Keratinocyte (primary cell): ENCODE measurements around the gene RAET1G. TPM values are rescaled to one million over a fixed set of nuclear protein-coding genes. Genes with fewer than 3 reads are reported as not detected.
A peak's percentile ranks its signal among the peaks of the same experiment; 100 is the strongest.
"Not testable (repeated sequence)": the region's sequence is repeated elsewhere in the genome, so short reads cannot be mapped to it uniquely, and the experiment has no call there.

ENCODE experiments used
- DNase-seq: peaks from one replicate; pipeline ENCODE4 v3.0.0-alpha.2; 2011; ENCODE audit warnings: low read depth, missing footprints, low spot score
- FAIRE-seq: peaks from 2 replicates; lab custom pipeline; 2011; peaks lifted over from hg19 to GRCh38; lab: Jason Lieb, UNC
- H2AFZ ChIP-seq: 2 replicates; pipeline ENCODE4 v1.6.0; 2012; ENCODE audit warnings: low read length, control low read depth, inconsistent platforms; ENCODE audit not compliant: control insufficient read depth
- H3K27ac ChIP-seq: 2 replicates; pipeline ENCODE4 v1.5.1; 2011; ENCODE audit warnings: low read length; ENCODE audit not compliant: control insufficient read depth, insufficient read depth
- H3K27me3 ChIP-seq: 3 replicates; pipeline ENCODE4 v1.6.0; 2011; ENCODE audit warnings: low read length; ENCODE audit not compliant: control insufficient read depth, insufficient read depth; ENCODE audit errors: extremely low read depth
- H3K36me3 ChIP-seq, 2 experiments: 2 replicates in 1 of 2; 3 replicates in 1 of 2; pipeline ENCODE4 v1.5.1; 2011; ENCODE audit warnings: low read length in 2 of 2, mild to moderate bottlenecking in 1 of 2; ENCODE audit not compliant: control insufficient read depth in 2 of 2, insufficient read depth in 2 of 2; ENCODE audit errors: extremely low read depth in 1 of 2
- H3K4me1 ChIP-seq: 3 replicates; pipeline ENCODE4 v1.5.1; 2011; ENCODE audit warnings: low read length; ENCODE audit not compliant: control insufficient read depth, insufficient read depth; ENCODE audit errors: extremely low read depth
- H3K4me2 ChIP-seq: 3 replicates; pipeline ENCODE4 v1.6.0; 2011; ENCODE audit warnings: low read depth, low read length; ENCODE audit not compliant: control insufficient read depth, insufficient read depth; ENCODE audit errors: extremely low read depth
- H3K4me3 ChIP-seq, 3 experiments: fragments of 200-600 bp in 1 of 3; sonication (generic) in 1 of 3; 2 replicates in 2 of 3; 3 replicates in 1 of 3; pipeline ENCODE4 v1.5.1; 2011 to 2016; ENCODE audit warnings: low read length in 3 of 3, mild to moderate bottlenecking in 3 of 3, control low read depth in 2 of 3, inconsistent platforms in 1 of 3, low read depth in 1 of 3, mixed read lengths in 1 of 3, mixed run types in 1 of 3, moderate library complexity in 1 of 3; ENCODE audit not compliant: control insufficient read depth in 2 of 3, insufficient read depth in 2 of 3; ENCODE audit errors: extremely low read depth in 1 of 3
- H3K79me2 ChIP-seq: 2 replicates; pipeline ENCODE4 v1.6.0; 2012; ENCODE audit warnings: low read length; ENCODE audit not compliant: control insufficient read depth, insufficient read depth
- H3K9ac ChIP-seq: 3 replicates; pipeline ENCODE4 v1.6.0; 2011; ENCODE audit warnings: low read length; ENCODE audit not compliant: control insufficient read depth, insufficient read depth; ENCODE audit errors: extremely low read depth
- H3K9me1 ChIP-seq: 3 replicates; pipeline ENCODE4 v1.6.0; 2011; ENCODE audit warnings: low read length; ENCODE audit not compliant: control insufficient read depth, insufficient read depth; ENCODE audit errors: extremely low read depth
- H3K9me3 ChIP-seq: 2 replicates; pipeline ENCODE4 v1.5.1; 2012; ENCODE audit warnings: low read depth, low read length; ENCODE audit not compliant: control insufficient read depth
- H4K20me1 ChIP-seq: 3 replicates; pipeline ENCODE4 v1.6.0; 2011; ENCODE audit warnings: low read length; ENCODE audit not compliant: control insufficient read depth, insufficient read depth; ENCODE audit errors: extremely low read depth
- CTCF ChIP-seq, 3 experiments: IDR thresholded peaks in 1 of 3; conservative IDR thresholded peaks in 1 of 3; optimal IDR thresholded peaks in 1 of 3; 2 replicates in 2 of 3; 3 replicates in 1 of 3; pipeline versions ENCODE3 to v1.5.1; 2011; ENCODE audit warnings: low read length in 3 of 3, mild to moderate bottlenecking in 3 of 3, moderate library complexity in 2 of 3, control low read depth in 1 of 3, inconsistent platforms in 1 of 3; ENCODE audit not compliant: insufficient read depth in 2 of 3; ENCODE audit errors: extremely low read depth in 1 of 3
- EZH2 ChIP-seq: IDR thresholded peaks from one replicate; pipeline ENCODE4 v1.6.1; 2012; ENCODE audit warnings: inconsistent platforms, mild to moderate bottlenecking, low read length, moderate library complexity
- dilution Hi-C: fragments of 300-500 bp; cut with MboI; formaldehyde crosslinking; loops from one replicate; pipeline ENCODE4 v1.7.0; 2020; ENCODE audit warnings: low sequenced_read_pairs; ENCODE audit not compliant: extremely low pct_ligation_motif_present
- polyA plus RNA-seq, 5 experiments: library from polyadenylated mRNA; depleted of rRNA in 3 of 5; stranded (reverse) in 3 of 5; stranded (forward) in 1 of 5; unstranded in 1 of 5; fragments of >200 nt; gene quantifications; 1 replicate in 1 of 5; 2 replicates in 3 of 5; 3 replicates in 1 of 5; pipeline versions ENCODE4 v1.2.1 to v1.2.3, GENCODE V29; 2011 to 2012; ENCODE audit warnings: missing spikeins in 2 of 5, low read depth in 1 of 5, low replicate concordance in 1 of 5

The RAET1G gene
- polyA plus RNA-seq, 1 donor (not counting 4 experiments of a cell fraction or from before 2014, with no cell fraction given): 16.4 TPM

GRCh38 chr6:149938571-149939355 is 15.8 kb upstream of the RAET1G start:
- Histone ChIP-seq H3K9me3 (no peaks in the 10 kb centered on the region), H3K27me3 (peaks cover 16% of the 10 kb centered on the region), H3K79me2 (no peaks in the 10 kb centered on the region), H2AFZ (peak overlapping the region; percentile 87), H3K36me3 (no peaks in the 10 kb centered on the region), H3K27ac (no peak overlapping the region), H3K4me3 (peak overlapping the region; percentile 35 to 71 (median 62)), H3K4me2 (peak overlapping the region; percentile 87), H3K9ac (peak overlapping the region; percentile 65), H4K20me1 (no peaks in the 10 kb centered on the region), H3K4me1 (peaks cover 13% of the 10 kb centered on the region), H3K9me1 (no peaks in the 10 kb centered on the region)
- dilution Hi-C loops: no loop called here
- DNase-seq (no peak), FAIRE-seq (no peak)
- no peak for TF ChIP-seq EZH2
- no peak for TF ChIP-seq CTCF (optimal IDR thresholded peaks at IDR 0.05 in 1 of 3, IDR thresholded peaks at IDR 0.05 in 1 of 3, conservative IDR thresholded peaks at IDR 0.05 in 1 of 3; ENCODE audit: extremely low read depth in 1 of 3, insufficient read depth in 2 of 3, low read length in 3 of 3)

- H3K27me3 ChIP-seq: peaks cover 16% of the 10 kb centered on the region
- H3K27ac ChIP-seq, H4K20me1 ChIP-seq, H3K36me3 ChIP-seq, DNase-seq, H3K79me2 ChIP-seq, dilution Hi-C loops, H3K9me1 ChIP-seq, H3K9me3 ChIP-seq: not testable (repeated sequence)
- peak overlapping the region; percentile 35 to 71 (median 62) for H3K4me3 ChIP-seq
- peak overlapping the region; percentile 65 for H3K9ac ChIP-seq
- FAIRE-seq: peak; percentile 84
- peaks cover 13% of the 10 kb centered on the region for H3K4me1 ChIP-seq
- peak overlapping the region; percentile 87 for H2AFZ ChIP-seq
- peak overlapping the region; percentile 87 for H3K4me2 ChIP-seq
Observed at GRCh38 chr6:149938013-149938570, 15.2 kb upstream of the RAET1G start.
